GM12801 (cell line): ENCODE data around the gene CTNNA2.

Experiments
- CTCF ChIP-seq: IDR thresholded peaks from one replicate; pipeline ENCODE4 v1.5.1; 2011; ENCODE audit warnings: control low read depth; ENCODE audit not compliant: insufficient read length; ENCODE audit errors: extremely low read depth

CTNNA2 gene

GRCh38 chr2:80473069-80473468 is 960.2 kb downstream of the CTNNA2 start:
- TF ChIP-seq CTCF: no peak

GRCh38 chr2:80473796-80474195 is 960.9 kb downstream of the CTNNA2 start:
- TF ChIP-seq CTCF: no peak

GRCh38 chr2:80475970-80476369 is 963.1 kb downstream of the CTNNA2 start:
- no peak for TF ChIP-seq CTCF

- no peak for TF ChIP-seq CTCF
Measured at GRCh38 chr2:80476535-80477117, 963.8 kb downstream of the CTNNA2 start.

- no peak for TF ChIP-seq CTCF
Measured at GRCh38 chr2:80482276-80482675, 969.4 kb downstream of the CTNNA2 start.

GRCh38 chr2:80489717-80490116 is 976.9 kb downstream of the CTNNA2 start:
- no peak for TF ChIP-seq CTCF

- TF ChIP-seq CTCF: no peak
Measured at GRCh38 chr2:80490964-80491363, 978.1 kb downstream of the CTNNA2 start.
